Neutrophil (primary cell): ENCODE measurements around the gene CENPN.

Source experiments
- H3K27ac ChIP-seq: fragments of 200-600 bp; sonication (generic); 2 replicates; pipeline ENCODE4 v1.5.1; 2016; ENCODE audit warnings: mild to moderate bottlenecking, moderate library complexity
- H3K27me3 ChIP-seq: fragments of 200-600 bp; sonication (generic); 2 replicates; pipeline ENCODE4 v1.6.0; 2016; ENCODE audit warnings: mild to moderate bottlenecking
- H3K36me3 ChIP-seq: fragments of 200-600 bp; sonication (generic); 2 replicates; pipeline ENCODE4 v1.5.1; 2017
- H3K4me1 ChIP-seq, 2 experiments: fragments of 200-600 bp in 1 of 2; sonication (generic) in 1 of 2; 1 replicate in 1 of 2; 2 replicates in 1 of 2; pipeline versions ENCODE4 v1.5.1 to v1.6.1; 2013 to 2016; ENCODE audit warnings: low read depth in 1 of 2, low read length in 1 of 2, mild to moderate bottlenecking in 1 of 2, moderate library complexity in 1 of 2; ENCODE audit not compliant: control insufficient read depth in 1 of 2, insufficient read depth in 1 of 2
- H3K4me3 ChIP-seq, 2 experiments: fragments of 200-600 bp in 1 of 2; sonication (generic) in 1 of 2; 1 replicate in 1 of 2; 2 replicates in 1 of 2; pipeline ENCODE4 v1.5.1; 2013 to 2016; ENCODE audit warnings: low read depth in 1 of 2, low read length in 1 of 2, mild to moderate bottlenecking in 1 of 2, moderate library complexity in 1 of 2
- H3K9me3 ChIP-seq: fragments of 200-600 bp; sonication (generic); 2 replicates; pipeline ENCODE4 v1.5.1; 2016
- CTCF ChIP-seq: fragments of 200-600 bp; sonication (generic); IDR thresholded peaks from 2 replicates; pipeline ENCODE4 v1.5.1; 2016; ENCODE audit warnings: antibody characterized with exemption

Gene CENPN

GRCh38 chr16:80996688-80997138, 10.3 kb upstream of the CENPN start:
- Histone ChIP-seq H3K36me3 (no peaks in the 10 kb centered on the region), H3K9me3 (no peaks in the 10 kb centered on the region), H3K27me3 (no peaks in the 10 kb centered on the region), H3K4me3 (peak overlapping the region; percentile 51 to 59), H3K27ac (peak overlapping the region; percentile 80), H3K4me1 (peaks cover 19 to 21% of the 10 kb centered on the region in 2 experiments)
- TF ChIP-seq CTCF, result no peak

- Histone ChIP-seq H3K4me1 (peaks cover 19 to 21% of the 10 kb centered on the region in 2 experiments), H3K36me3 (no peaks in the 10 kb centered on the region), H3K4me3 (peak overlapping the region; percentile 51 to 59), H3K27me3 (no peaks in the 10 kb centered on the region), H3K27ac (peak overlapping the region; percentile 80), H3K9me3 (no peaks in the 10 kb centered on the region)
- TF ChIP-seq CTCF, result no peak
Observed at GRCh38 chr16:80997139-80997798, 9.7 kb upstream of the CENPN start.

DNA sequence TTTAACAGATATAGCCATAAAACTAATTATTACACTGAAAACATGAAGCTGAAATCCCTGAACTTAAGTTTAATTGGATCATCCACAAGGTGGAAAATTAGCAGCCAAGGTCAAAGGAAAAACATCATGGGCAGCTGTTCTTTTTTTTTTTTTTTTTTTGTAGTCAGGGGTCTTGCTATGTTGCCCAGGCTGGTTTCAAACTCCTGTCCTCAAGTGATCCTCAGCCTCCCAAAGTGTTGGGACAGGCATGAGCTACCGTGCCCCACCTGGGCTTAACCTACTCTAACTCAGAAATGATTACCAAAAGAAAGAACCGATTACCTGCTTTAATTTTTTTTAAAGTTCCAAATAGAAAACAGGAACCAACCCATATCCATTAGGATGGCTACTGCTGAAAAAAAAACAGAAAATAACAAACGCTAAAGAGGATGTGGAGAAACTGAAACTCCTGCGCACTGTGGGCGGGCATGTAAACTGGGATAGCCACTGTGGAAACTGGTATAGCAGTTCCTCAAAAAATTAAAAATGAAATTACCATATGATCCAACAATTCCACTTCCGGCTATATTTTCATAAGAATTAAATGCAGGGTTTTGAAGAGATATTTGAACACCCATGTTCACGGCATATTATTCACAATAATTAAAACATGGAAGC, 8.9 kb upstream of the CENPN start:
- TF ChIP-seq CTCF, result no peak
- H3K27ac ChIP-seq, result peak overlapping the region; percentile 80
- H3K27me3 ChIP-seq, result no peaks in the 10 kb centered on the region
- no peaks in the 10 kb centered on the region for H3K36me3 ChIP-seq
- H3K4me3 ChIP-seq, result peak overlapping the region; percentile 51 to 59
- H3K4me1 ChIP-seq, result peaks cover 19 to 21% of the 10 kb centered on the region in 2 experiments
- no peaks in the 10 kb centered on the region for H3K9me3 ChIP-seq

GRCh38 chr16:81000873-81001272, 6.1 kb upstream of the CENPN start:
- H3K4me1 ChIP-seq, result peaks cover 39 to 46% of the 10 kb centered on the region in 2 experiments
- no peak overlapping the region for H3K4me3 ChIP-seq
- no peak overlapping the region for H3K27ac ChIP-seq
- no peaks in the 10 kb centered on the region for H3K27me3 ChIP-seq
- no peak for TF ChIP-seq CTCF
- no peaks in the 10 kb centered on the region for H3K36me3 ChIP-seq
- H3K9me3 ChIP-seq, result no peaks in the 10 kb centered on the region

- H3K4me1 ChIP-seq, result peaks cover 43 to 50% of the 10 kb centered on the region in 2 experiments
Observed at GRCh38 chr16:81001330-81001729, 5.7 kb upstream of the CENPN start.

More at GRCh38 chr16:81001330-81001729, 5.7 kb upstream of the CENPN start:
- Histone ChIP-seq H3K9me3 (no peaks in the 10 kb centered on the region), H3K27ac (no peak overlapping the region), H3K27me3 (no peaks in the 10 kb centered on the region), H3K36me3 (no peaks in the 10 kb centered on the region), H3K4me3 (no peak overlapping the region)
- TF ChIP-seq CTCF, result no peak
